CD4-positive, alpha-beta T cell treated with Interleukin-6 for 4 hours (primary cell): ENCODE data around the gene CDK5R2.
A peak's percentile ranks its signal among the peaks of the same experiment; 100 is the strongest.

Experiments used
- DNase-seq: peaks from one replicate; pipeline ENCODE4 v3.0.0-alpha.2; 2020; ENCODE audit warnings: mixed read lengths

CDK5R2 gene

GRCh38 chr2:218990612-218991011, 31.1 kb downstream of the CDK5R2 start:
- no peak for DNase-seq

- no peak for DNase-seq
Observed at GRCh38 chr2:218991674-218992168, 32.3 kb downstream of the CDK5R2 start.

- DNase-seq: no peak
Observed at GRCh38 chr2:218992196-218992595, 32.7 kb downstream of the CDK5R2 start.

GRCh38 chr2:218992703-218993344, 33.4 kb downstream of the CDK5R2 start:
- no peak for DNase-seq

- no peak for DNase-seq
Observed at GRCh38 chr2:218993345-218994315, 34.2 kb downstream of the CDK5R2 start, which contains the start of gene CRYBA2. TSS of gene CRYBA2 (minus strand) at chr2:218993422. CDS start at chr2:218993176, 246 bp downstream.

GRCh38 chr2:218995561-218995960, 36.1 kb downstream of the CDK5R2 start:
- no peak for DNase-seq

- DNase-seq: peak; percentile 76
Observed at GRCh38 chr2:218995972-218996711, 36.7 kb downstream of the CDK5R2 start.

- no peak for DNase-seq
Observed at GRCh38 chr2:218996937-218997336, 37.5 kb downstream of the CDK5R2 start.

GRCh38 chr2:218997731-218998130, 38.3 kb downstream of the CDK5R2 start:
- no peak for DNase-seq

GRCh38 chr2:218998414-218999002, 39.0 kb downstream of the CDK5R2 start:
- DNase-seq: no peak

GRCh38 chr2:218999021-218999880, 39.8 kb downstream of the CDK5R2 start:
- no peak for DNase-seq

- DNase-seq: no peak
Observed at GRCh38 chr2:218999881-219000568, 40.6 kb downstream of the CDK5R2 start.

- no peak for DNase-seq
Observed at GRCh38 chr2:219000569-219000960, 41.1 kb downstream of the CDK5R2 start.

- no peak for DNase-seq
Observed at GRCh38 chr2:219001100-219001576, 41.7 kb downstream of the CDK5R2 start.

- DNase-seq: peak; percentile 45
Observed at GRCh38 chr2:219001577-219002394, 42.3 kb downstream of the CDK5R2 start.

GRCh38 chr2:219002395-219003266, 43.2 kb downstream of the CDK5R2 start:
- peak; percentile 56 for DNase-seq

- no peak for DNase-seq
Observed at GRCh38 chr2:219003267-219003634, 43.8 kb downstream of the CDK5R2 start.

GRCh38 chr2:219003979-219004378, 44.5 kb downstream of the CDK5R2 start:
- DNase-seq: no peak

GRCh38 chr2:219009294-219009693, 49.8 kb downstream of the CDK5R2 start:
- DNase-seq: no peak
